Measurements from ENCODE around the gene EDNRA.
"Not testable (repeated sequence)": the region's sequence is repeated elsewhere in the genome, so short reads cannot be mapped to it uniquely, and the experiment has no call there.

The EDNRA gene

DNA sequence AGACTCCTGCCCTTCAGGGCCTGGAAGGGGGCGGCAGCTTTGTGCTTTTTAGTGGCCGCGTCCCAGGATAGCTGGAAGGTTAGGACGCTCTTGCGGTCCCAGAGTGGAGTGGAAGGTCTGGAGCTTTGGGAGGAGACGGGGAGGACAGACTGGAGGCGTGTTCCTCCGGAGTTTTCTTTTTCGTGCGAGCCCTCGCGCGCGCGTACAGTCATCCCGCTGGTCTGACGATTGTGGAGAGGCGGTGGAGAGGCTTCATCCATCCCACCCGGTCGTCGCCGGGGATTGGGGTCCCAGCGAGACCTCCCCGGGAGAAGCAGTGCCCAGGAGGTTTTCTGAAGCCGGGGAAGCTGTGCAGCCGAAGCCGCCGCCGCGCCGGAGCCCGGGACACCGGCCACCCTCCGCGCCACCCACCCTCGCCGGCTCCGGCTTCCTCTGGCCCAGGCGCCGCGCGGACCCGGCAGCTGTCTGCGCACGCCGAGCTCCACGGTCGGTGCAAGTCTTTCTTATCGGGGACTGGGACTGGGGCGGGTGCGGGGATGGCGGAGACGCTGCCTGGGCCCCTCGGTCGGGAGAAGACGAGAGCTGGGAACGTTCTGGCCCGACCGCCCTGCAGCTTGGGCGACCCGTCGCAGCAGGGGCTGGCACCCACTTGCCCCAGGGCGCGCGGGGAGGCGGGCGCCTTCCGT is at the start of gene EDNRA:
Gene EDNRA, plus strand, starts transcription at position 207 of the 686 bp plus-strand sequence. CDS start 4,585 bp downstream, outside the sequence.
- DNase-seq (ENCODE audit: low spot score): no peak

DNA sequence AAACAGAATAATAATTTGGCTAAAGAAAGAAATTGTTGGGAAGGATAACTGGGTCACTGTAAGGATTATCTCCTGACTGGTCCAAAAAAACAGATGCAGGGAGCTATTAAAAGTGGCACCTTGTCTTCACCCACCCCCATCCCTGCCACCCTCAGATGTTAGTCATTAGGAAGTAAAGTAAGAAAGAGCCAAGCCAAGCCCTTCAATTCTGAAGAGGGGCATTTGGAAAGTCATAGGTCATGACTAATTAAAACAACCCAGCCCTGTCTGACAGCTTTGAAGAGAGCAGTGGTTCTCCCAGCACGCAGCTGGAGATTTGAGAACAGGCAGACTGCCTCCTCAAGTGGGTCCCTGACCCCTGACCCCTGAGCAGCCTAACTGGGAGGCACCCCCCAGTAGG is 46.5 kb upstream of the EDNRA start:
- not testable (repeated sequence) for DNase-seq (ENCODE audit: low spot score)

DNA sequence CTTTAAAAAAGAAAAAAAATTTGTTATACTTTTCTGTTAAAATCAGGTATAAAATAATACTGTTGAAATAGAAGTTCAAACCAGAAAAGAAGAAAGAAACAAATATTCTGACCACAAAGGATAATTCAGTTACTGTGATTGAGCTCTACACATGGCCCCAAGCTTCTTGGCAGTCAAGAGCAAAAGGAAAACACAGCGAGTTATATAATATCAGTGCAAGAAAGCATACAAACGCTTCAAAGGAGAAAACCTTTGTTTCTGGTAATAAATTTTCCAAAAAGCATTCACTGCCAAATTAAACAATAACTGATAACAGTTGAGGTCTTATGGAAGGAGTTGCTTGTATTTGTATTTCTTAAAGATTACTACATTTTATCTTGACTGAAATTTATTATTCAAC is 40.5 kb upstream of the EDNRA start:
- no peak for DNase-seq (ENCODE audit: low spot score)

DNA sequence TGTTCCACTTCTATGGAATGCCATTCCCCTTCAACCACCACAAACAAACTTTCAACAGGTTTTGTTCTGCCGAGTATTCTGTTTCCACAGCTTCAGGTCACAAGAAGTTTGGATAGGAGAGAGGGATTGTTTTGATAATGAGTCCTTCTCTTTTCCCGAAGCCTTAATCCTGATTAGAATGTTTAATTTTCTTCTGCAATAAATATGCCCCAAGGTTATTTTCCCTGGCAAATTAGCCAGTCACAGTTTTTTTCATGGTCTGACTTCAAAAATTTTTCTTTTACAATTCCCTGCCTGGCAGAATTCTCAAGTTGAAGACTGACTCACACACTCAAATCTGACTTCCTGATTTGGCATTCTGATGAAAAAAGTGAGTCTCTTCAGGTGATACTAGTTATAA is 33.1 kb upstream of the EDNRA start:
- no peak for DNase-seq (ENCODE audit: low spot score)

DNA sequence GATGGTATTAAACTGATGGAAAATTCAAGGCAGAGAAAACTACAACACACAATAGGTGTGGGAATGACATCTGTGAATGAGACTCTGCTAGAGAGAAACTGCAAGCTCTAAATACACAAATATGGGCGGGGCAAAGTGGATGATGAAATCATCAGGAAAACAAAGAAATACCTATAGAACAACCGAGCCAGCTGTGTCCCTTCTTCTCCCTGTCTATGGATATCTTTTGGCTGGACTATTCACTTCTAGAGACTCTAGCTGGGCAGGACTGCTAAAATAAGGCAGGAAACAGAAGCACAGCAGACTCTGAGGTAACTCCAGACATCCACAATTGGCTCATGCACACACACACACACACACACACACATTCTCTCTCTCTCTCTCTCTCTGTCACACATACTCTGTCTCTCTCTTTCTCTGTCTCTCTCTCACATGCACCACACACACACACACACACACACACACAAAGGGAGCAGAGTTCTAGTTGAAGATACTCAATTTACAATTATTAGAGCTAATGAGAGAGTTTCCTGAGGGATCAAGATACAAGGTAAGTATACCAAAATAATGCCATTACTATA is 27.2 kb upstream of the EDNRA start:
- no peak for DNase-seq (ENCODE audit: low spot score)

DNA sequence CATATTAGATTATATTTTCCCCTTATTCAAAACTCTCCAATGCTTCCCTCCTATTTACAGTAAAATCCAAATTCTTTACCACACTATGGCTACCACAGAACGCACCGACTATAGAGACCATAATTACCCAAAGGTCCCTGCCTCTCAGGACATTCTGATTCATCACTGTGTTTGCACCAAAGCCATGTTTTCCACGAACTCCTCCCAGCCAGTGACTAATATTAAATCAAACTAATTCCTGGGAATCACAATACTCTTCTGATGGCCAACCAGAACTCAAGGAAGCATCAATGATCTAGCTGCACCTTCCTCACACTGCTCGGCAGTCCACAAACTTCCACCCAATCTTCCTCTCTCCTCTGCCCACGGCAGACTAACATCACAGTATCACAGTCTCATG is 24.2 kb upstream of the EDNRA start:
- DNase-seq (ENCODE audit: low spot score): no peak

DNA sequence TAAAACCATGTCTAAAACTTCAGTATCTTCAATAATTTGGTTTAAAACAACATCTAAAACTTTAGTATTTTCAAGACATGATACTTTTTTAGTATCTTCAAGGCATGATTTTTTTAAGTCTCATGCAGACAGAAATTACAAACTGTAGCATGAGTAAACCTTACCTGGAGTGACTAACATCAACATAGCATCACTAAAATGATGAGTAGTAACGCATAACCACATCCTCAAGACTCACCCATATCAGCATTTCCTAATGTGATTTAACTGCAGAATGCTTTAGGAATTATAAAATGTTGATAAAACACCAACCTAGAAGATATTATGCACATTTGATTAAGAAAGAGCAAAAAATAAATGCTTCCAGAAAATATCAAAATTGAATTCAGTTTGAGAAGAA is 19.7 kb upstream of the EDNRA start:
- DNase-seq (ENCODE audit: low spot score): no peak

DNA sequence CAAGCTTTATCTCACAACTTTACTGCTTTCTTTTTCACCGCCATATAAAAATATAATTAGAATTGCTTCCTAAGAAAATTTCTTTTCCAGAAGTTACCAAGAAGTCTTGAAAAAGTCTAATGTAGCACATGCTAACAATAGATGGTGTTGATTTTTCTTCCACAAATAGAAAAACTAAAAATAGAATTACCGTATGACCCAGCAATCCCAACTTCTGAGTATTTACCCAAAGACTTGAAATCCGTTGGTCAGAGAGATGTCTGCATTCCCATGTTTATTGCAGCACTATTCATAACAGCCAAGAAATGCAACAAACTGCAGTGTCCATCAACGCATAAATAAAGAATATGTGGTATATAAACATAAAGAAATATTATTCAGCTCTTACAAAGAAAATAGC is 17.8 kb upstream of the EDNRA start:
- no peak for DNase-seq (ENCODE audit: low spot score)

DNA sequence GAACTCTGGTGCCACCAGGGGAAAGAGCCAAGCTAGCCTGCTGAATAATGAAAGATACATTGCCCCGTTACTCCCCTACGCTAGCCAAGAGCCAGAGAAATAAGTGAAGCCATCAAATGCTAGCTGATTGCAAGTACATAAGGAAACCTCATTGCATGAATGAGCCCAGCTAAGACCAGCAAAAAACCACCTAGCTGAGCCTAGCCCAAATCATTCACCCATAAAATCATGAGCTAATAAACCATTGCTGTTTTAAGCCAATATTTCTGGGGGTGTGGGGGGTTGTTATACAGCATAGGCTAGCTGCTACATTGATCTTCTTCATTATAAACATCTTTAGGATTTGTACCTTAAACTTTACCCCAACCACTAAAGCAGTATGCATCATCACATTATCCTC is 15.4 kb upstream of the EDNRA start:
- DNase-seq (ENCODE audit: low spot score): no peak

DNA sequence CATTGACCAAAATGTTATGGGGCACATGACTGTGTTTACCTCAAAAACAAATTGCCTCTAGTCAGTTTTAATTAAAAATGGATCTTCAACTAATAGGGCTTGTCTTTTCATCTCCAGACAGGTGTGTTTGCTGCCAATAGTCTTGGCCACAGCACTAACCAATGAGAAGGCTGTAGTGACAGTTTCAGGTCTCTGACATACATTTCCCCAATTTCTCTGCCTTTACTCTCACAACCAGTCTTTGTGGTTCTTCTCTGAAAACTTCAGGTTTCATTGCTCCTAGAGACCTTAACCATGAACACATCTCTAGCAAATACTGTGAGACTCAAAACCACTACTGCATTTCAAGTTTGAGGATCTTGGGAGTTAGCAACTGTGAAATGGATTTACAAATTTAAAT is 3.5 kb upstream of the EDNRA start:
- DNase-seq (ENCODE audit: low spot score): no peak

DNA sequence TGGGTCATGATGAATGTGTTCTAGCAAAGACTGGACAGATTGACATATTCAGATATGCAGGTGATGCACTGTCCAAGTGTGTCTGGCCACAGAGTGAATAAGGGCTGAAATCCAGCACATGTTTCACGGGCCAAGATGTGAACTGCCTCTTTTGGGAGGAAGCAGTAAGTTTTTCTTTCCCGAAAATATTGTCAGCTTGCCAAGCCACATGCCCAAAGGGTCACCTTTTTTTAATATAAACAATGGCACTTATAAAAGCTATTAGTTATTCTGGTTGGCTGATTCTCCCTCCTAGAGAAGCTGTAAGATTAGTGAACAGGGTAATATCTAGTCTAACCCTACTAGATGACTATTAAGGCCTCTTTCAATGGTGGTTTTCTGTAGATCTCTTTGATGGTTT is 1.5 kb upstream of the EDNRA start:
- no peak for DNase-seq (ENCODE audit: low spot score)

DNA sequence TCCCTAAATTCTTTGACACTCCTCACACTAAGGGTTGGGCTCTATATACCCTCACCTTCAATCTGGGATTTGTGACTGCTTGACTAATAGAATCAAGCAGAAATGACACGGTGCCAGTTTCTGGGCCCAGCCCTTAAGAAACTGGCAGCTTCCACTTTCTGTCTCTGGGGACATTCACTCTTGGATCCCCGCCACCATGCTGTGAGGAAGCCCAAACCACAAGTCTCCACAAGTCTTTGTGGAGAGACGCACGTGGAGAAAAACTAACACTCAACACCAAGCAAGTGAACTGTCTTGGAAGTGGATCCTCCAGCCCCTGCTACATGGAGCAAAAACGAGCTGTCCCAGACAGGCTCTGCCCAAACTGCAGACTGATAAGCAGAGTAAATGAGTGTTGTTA is 1.1 kb upstream of the EDNRA start:
- DNase-seq (ENCODE audit: low spot score): no peak

DNA sequence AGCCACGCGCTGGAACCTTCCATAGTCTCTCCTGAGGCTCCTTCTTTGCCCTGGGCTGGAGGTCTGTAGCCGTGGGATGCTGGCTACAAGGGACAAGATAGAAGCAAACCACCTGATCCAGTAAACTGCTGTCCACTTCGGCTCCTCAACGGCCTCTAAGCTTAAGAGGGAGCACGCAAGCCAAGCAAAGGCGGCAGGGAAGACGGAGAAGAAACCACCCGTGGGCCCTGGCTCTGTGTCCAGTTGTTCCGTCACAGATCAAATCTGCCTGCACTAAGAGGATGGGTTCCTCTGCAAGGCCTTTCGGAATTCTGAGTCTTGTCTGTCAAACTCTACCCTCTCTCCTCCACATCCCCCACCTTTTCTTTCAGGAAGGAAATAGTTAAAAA is 401 bp upstream of the EDNRA start:
- DNase-seq (ENCODE audit: low spot score): no peak

DNA sequence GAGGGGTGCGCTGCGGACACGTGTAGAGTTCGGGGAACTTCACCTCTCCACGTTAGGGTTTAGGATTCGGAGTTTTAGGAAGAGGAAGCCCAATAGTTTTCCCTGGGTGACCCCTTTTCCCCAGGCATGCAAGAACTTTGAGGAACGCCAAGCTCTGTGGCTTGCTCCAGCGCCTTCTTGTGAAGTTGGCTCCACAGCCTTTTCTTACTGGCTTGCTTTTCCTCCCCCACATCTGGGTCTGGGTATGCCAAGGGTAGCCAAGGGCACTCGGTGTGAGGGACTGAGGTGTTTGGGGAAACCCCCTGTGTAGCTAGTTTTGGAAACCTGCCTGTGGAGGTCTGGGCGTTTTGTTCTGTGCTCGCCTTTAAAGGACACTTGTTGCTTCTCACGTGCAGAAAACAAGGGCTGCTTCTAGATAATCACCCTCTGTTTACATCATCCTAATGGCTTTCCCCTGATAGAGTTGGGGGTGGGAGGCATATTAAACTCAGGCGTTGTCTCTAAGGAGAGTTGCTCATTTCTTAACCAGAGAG is 746 bp downstream of the EDNRA start:
- DNase-seq (ENCODE audit: low spot score): no peak

DNA sequence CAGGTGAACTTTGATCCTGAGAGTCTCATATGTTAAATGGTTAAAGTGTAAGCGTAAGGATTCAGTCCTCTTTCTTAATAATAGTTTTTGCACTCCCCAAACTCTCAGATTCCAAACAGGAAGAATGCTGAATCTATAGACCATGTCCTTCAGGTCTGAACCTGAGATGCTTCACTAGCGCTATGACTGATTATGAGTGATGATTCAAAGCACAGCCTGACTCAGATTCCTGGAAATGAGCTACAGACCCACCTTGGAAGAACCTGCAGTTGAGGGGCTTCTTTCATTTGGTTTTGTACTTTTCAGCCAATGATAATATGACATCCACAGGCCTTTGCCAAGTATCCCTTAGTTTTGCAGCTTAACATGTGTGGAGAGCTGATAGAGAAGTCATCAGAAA is 1.4 kb downstream of the EDNRA start:
- no peak for DNase-seq (ENCODE audit: low spot score)

DNA sequence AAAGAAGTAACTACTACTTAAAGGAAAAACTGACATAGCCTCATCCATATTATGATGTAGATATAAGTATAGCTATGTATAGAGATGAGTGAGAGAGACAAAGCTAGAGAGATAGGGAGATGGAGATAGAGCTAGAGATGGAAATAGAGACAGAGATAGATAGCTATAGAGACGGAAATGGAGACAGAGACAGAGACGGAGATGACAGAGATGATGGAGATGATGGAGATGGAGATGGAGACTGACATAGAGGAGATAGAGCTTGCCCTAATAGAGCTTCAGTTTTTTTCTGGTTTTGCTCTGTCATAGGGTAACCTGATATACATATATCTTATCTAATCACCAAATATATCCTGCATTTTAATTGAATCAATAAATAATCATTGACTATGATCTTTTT is 4.3 kb downstream of the EDNRA start:
- no peak for DNase-seq (ENCODE audit: low spot score)

DNA sequence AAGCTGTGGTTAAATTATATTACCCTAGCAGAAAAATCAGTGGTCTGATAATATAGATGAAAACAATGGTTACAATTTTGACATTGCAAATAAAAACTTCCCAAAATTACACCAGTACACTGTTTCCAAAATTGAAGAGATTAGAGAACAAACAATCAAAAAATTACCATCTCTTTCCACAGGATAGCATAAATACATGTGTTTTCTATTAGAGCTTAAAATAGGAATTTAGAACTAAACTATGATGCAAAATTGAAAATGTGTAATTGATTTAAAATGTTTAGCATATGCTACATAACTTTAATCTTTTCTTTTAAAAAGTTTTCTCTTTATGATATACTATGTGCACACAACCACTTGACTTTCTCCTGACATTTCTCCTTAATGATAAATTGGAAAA is 6.7 kb downstream of the EDNRA start:
- DNase-seq (ENCODE audit: low spot score): no peak

DNA sequence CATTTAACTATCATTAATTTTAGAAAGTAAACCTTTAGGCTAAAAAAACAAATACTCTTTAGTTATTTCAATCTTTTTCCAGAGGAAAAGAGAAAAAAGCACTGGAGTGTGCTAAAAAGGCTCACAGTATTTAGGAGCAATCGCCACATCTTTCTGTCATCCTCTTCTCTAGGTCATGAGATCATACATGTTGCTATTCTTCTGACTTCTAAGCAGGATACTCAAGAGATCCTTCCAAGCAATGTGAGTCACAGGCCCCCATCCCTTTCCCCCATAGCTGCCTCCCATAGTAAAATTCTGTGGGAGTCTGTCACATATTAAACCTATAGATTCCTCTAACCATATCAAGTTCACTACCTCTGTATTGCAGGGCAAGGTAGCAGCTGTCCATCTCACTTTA is 7.7 kb downstream of the EDNRA start:
- no peak for DNase-seq (ENCODE audit: low spot score)

DNA sequence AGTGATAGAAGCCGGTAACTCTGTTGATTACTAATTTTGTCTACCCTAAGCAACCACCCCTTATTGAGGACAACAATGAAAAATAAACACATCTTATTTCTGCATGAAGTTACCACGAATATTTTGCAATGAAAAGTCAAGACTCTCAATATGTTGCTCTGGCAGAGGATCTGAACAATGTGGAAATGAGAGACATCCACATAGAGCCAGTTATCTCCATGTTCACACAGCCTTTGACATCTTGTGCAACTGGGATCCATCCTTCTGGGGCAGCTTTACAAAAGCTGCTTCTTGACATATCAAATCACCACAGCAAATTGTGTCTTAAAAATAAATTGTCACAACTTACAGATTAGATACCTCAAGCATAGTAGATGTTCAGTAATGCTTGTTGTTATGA is 10.2 kb downstream of the EDNRA start:
- DNase-seq (ENCODE audit: low spot score): no peak

DNA sequence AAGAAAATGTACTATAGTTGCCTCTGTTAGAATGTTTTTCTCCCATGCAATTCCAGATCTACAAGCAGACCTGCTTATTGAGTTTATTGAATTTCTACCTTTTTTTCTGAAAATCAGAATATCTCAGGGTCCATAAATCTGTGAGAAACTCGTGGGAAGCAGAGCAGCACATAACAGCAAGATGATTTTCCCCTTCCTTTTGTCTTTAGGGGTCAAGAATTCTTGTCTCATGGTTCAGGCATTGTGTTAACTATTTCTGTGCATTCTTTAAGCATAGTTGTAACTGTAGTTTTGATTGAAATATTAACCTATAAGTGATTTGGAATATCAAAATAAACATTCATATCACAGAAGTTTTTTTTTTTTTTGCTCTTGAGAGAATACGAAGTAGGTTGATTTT is 11.4 kb downstream of the EDNRA start:
- DNase-seq (ENCODE audit: low spot score): no peak

DNA sequence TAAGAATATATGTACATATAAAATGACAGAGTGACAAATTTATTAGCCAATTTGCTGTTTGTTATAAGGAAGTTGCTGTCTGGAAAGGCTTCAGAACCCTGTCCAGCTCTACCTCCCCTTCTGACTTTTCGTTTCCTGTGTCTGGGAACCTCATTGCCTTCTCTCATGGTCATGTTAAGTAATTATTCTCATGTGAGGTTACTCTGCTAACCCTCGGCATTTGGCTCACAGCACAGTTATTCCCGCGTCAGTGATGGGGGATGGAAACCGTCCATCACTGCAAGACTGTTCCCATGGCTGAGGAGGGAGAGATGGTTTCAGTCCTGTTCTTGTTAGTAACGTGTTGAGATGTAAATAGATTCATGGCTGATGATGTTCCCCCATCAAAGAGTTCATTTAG is 11.9 kb downstream of the EDNRA start:
- DNase-seq (ENCODE audit: low spot score): no peak

DNA sequence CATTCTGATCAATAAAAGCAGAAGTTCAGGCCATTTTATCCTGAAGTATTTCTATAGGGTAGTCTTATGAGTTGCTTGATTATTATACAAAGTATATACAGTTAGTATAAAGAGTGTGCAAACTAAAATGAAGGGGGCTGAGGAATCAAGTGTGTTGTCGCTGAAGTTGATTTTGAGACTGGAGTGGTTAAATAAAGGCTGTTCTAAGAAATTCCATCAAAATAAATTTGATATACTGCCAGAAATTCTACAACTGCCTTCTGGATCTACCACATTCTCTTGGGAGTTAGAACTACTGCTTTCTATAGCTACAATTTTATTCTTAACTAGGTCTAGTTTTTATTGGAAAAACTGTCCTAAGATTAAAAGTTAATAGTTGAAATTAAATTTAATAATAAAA is 12.4 kb downstream of the EDNRA start:
- DNase-seq (ENCODE audit: low spot score): no peak

DNA sequence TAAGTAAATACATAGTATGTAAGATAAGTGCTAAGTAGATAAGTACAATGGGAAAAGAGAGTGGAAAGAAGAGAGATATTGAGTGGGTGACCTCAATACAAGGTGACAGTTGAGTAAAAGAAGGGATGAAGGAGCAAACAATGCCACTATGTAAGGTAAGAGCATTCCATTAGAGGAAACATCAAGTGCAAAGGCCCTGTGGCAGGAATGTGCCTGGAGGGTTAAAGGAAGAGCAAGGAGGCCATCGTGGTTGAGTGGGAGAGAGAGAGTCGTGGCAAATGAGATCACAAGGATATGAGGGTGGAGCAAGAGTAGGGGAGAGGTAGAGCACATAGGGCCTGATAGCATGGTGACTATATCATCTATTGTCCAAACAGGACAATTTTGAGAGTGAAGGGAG is 13.4 kb downstream of the EDNRA start:
- no peak for DNase-seq (ENCODE audit: low spot score)

DNA sequence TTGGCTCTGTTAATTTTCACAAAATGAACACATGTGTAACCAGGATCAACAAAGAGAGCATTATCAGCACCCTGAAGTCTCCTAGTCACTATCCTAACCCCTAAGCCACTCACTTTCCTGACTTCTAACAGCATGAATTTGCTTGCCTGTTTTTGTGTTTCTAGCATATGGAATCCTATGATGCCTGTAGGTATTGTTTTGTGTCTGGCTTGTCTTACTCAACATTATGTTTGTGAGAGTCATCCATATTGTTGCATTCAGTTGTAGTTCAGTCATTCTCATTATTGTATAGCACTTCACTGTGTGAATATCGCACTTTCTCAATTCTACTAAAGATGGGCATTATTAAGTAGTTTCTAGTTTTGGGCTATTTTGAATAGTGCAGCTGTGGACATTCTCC is 15.6 kb downstream of the EDNRA start:
- DNase-seq (ENCODE audit: low spot score): no peak
